Nucleus accumbens (tissue), 56 donors: Measurements from ENCODE around the gene PRKAG2.
"Not testable (repeated sequence)": the region's sequence is repeated elsewhere in the genome, so short reads cannot be mapped to it uniquely, and the experiment has no call there.

Experiments
- DNase-seq, 56 donors: peaks; one replicate each; lab custom pipeline; 2025; lab: John Stamatoyannopoulos, UW

PRKAG2 gene

DNA sequence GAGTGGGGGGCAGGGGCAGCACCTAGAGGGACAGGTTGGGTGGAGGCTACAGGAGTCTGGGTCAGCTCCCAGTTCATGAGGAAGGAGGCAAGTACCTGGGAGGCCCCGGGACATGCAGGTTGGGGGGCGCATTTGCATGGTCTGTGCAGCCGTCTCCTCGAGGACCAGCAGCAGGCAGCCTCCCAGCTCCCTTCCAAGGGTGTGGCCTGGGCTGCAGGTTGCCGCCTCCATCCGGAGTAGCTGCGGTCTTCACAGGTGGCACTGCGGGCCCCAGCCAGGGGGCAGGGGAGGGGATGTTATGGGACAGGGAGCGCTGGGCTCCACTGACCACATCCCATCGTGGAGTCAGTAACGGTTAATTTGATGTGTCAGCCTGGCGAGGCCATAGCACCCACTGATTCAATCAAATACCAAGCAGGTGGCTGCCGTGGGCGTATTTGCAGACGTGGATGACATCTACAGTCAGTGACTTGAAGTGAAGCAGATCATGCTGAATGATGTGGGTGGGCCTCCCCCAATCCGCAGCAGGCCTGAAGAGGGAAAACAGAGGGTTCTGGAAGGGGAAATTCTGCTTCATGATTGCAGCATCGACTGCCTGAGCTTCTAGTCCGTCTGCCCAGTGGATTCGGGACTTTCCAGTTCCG, 81.6 kb downstream of the PRKAG2 start:
- DNase-seq = peak in 34 of 56 donors; percentile 8 to 89 (median 42)

DNA sequence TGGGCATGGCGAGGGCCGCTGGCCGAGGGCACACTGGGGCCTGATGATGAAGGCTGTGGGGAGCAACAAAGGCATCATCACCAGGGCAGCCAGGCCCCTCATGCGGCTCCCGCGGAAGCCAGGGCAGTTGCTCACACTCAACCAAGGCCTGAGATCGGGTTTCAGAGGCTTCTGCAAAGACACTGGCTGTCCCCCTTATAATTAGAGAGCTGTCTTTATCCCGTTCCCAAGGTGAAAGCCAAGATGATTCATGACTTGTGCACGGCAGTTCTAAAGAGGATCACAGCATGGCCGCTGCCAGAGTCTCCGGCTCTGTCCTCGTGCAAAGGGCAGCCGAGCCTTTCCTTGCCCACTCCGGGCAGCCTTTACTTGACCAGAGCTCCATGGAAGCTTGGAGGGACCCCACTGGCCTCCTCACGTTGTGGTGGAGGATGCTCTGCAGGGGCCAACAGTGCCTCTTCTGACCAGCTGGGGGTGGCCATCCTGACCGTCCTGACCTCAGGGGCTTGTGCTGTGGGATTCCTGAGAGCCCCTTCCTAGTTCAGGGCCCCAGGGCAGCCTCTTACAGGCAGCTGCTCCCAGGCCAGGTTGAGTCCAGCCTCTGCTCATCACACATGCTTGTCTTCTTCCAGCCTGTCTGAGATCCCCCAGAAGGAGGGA, 82.3 kb downstream of the PRKAG2 start:
- DNase-seq = no peak

DNA sequence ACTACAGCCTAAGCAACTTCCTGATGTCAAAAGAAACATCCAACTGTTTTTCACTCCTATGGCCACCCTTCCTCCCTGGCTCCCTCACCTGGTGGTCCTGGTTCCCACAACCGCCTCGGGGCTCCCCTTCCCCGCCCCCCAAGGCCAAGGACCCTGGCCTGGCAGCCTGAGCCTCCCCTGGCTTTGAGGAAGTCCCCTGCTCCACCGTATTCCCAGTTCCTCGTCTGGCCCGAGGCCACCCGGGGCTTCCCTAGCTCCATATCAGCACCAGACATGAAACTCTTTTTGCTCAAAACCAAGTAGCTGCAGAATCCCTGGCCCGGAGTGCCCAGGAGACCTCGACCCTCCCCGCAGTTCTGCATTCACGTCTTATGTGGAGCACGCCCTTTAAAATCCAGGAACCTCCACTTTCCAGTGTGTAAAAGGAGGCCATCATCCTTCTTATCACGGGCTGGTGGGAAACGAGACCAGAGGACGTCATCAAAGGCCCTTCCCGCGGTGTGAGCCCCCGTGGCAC, 82.9 kb downstream of the PRKAG2 start:
- DNase-seq = no peak

DNA sequence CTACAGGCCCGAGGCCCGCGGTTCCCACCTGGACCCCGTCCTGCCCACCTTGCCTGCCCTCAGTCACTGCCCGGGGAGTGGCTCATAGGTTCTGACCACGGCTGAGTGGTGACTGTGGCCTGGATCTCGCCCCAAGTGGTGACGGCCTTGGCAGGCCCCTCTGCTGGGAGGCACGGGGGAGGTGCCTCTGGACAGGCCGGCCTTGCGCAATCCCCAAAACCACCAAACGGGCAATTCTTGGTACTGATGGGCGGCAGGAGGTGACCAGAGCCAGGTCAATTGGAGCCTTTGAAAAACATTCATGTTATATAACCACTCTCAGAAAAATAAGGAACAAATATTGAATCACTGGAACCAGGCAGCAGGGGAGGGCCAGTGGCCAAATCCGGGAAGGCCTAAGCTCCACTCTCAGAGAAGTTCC, 83.4 kb downstream of the PRKAG2 start:
- DNase-seq = no peak

DNA sequence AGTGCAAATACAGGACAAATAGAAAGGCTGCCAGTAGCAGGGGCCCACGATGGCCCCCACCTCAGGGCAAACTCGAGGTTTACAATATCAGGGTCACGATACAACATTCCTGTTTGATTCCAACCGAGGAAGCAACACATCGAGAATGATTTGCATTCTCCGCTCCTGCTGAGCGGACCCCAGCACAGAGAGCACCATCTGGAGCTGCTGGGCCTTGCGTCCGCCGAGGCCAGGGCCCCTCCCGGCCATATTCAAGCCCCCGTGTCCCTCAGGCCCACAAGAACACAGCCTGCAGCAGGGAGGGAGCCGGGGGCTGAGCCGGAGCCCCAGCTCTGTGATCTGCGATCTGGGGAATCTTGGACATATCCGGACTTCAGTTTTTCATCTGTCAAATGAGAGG, 84.3 kb downstream of the PRKAG2 start:
- DNase-seq = no peak

DNA sequence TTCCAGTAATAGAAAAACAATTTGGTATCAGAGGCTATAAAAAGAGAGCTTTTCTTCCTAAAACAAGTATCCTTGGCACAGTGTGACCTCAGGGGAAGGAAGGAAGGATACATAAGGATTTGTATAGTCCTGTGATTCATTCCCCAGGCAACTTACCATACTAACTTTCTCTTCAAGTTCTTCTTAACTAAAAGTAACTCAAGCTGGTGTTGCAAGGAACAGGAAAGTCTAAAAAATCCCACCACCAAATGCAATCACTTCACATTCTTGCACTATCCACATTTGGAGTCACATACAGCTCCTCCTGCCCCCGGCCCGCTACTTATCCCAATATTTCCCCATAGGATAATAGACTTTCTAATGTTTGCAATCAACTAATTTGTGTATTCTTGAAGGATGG, 84.8 kb downstream of the PRKAG2 start:
- no peak for DNase-seq

DNA sequence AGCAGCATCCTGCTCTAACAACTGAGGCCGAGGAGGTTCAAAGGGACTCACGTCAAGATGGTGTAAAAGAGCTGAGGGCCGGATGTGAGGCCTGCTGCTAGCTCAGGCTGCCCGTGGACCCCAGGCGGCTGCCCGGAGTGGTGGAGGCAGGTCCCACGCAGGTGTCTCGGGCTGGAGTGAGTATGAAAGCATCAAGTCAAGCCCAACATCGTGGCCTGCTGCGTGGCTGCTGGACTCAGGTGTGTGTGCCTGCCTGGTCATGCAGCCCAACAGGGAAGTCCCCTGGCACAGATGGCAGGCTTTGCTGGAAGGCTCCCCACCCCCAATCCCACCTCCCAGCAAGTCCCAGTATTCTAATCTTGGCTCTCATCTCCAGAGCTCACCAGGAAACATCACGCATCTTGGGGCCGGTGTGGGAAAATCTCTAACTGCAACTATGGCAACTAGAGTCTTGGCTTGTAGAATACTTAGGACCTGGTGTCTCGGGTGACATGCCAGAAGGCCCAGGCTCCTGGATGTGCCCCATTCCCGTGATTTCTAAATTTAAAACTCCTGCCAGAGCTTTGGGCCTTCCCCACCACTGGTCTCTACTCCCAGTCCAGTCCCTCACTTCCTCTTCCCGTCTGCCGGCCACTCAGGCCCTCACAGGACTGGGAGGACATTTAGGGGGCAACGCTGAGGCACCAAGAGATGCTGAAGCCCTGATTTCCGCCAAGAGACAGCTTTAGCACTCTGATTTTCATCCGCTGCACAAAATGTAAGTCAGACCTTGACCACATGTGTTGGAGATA, 85.9 kb downstream of the PRKAG2 start:
- DNase-seq = no peak

DNA sequence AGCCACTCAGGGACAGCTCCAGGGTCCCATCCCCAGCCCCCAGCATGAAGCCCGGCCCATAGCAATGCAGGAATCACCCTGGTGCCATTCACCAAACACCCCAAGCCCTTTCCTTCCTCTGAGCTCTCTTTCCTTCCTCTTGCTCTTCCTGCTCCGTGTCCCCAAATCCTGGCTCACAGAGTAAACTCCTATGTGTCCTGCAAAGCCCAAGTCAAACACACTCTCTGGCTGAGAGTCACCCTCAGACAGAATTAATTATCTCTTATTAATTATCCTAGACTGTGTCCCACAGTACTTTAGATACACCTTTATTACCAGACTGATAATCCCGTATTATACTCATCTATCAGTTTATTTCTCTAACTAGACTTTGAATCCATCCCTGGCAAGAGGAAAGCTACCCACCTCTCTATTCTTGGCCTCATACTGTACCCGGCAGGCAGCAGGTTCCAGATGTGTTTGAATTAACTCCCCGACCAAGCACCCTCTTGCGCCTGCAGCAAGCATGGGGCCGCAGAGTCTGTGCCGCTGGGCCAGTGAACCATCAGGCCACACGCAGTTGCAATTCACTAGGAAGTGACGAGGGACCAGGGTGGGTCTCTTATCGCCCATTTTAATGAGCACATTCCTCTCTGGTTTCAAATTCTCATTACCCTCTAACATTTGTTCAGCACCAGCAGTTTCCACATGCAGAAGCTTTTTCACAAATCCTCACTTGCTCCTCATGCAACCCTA, 86.7 kb downstream of the PRKAG2 start:
- no peak for DNase-seq

DNA sequence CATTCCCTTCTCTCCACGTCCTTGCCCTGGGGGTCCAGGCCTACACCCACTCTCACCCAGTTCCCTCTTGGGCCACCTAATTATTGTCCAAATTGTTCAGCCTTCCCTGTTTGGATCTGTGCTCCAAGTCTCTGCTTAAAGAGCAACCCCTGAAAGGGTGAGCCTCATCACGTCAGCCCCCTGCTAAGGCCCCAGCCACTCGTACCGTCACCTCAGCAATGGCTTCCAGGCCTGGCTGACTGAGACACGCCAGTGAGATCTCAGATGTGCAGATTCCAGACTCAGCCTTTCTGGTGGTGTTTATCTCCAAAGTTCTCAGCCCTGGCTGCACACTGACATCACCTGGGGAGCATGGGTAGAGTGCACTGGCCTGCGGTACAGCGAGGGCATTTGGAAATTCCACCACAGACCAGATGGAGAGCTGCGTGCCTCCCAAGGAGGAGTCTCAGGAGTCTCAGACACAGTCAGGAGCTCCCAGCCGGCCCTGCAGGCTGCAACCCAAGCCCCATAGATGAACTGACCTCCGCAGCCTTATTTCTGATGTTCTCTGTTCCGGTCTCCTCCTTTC, 87.5 kb downstream of the PRKAG2 start:
- DNase-seq = no peak

DNA sequence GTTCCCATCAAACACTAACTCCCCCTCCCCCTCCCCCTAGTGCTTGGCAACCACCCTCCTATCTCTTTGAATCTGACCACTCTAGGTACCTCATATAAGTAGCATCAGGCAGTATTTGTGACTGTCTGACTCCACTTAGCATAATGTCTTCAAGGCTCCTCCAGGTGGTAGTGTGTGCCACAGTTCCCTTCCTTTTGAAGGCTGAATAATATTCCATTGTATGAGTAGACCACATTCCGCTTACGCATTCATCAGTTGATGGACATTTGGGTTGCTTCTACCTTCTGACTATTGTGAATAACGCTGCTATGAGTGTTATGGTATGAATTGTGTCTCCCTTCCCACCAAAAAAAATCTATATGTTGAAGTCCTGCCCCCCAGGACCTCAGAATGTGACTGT, 89.6 kb downstream of the PRKAG2 start:
- no peak for DNase-seq

DNA sequence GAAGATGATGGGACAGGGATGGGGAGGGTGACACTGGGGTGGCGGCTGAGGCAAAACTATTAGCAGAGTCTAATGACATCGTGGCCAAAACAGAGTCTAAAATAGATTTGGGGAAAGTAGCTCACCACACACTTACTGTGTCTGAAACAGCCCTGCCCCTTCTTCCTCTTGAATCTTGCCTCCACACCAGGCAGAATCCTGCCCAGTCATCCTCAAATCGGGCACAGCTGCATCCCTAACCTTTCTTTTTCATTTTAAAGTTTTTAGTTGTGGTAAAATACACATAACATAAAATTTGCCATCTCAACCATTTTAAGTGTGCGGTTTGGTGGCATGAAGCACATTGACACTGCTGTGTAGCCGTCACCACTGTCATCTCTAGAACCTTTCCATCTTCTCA, 90.0 kb downstream of the PRKAG2 start:
- no peak for DNase-seq

DNA sequence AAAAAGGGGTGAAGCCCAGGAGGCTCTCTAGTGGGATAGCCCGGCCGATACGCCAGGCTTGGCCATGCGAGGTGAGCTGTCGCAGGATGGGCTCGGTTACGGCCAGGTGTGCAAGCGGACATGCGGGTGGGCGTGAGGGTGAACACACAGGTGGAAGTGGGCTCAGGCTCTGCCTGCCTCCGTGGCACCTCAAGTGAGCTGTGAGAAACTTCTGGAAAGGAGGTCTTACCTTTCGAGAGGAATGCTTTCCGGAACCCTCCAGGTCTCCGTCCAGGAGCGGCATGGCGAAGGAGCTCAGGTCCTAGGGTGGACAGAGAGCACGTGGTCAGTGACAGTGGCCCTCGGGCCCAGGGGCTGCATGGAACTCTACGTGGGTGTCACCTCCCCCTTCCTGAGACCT, 90.7 kb downstream of the PRKAG2 start:
- DNase-seq = no peak

DNA sequence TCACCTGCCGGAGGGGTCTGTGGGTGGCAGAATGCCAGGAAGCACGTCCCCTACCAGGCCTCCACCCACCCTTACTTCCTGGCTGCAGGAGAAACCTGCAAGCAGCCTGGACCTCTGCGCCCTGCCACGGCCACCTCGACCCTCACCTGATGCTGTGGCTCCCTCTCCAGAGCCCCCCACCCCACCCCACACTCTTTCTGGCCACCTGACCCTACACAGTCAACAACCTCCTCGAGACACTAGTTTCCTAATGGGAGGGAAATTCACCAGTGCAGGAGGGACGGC, 91.3 kb downstream of the PRKAG2 start:
- DNase-seq = no peak

DNA sequence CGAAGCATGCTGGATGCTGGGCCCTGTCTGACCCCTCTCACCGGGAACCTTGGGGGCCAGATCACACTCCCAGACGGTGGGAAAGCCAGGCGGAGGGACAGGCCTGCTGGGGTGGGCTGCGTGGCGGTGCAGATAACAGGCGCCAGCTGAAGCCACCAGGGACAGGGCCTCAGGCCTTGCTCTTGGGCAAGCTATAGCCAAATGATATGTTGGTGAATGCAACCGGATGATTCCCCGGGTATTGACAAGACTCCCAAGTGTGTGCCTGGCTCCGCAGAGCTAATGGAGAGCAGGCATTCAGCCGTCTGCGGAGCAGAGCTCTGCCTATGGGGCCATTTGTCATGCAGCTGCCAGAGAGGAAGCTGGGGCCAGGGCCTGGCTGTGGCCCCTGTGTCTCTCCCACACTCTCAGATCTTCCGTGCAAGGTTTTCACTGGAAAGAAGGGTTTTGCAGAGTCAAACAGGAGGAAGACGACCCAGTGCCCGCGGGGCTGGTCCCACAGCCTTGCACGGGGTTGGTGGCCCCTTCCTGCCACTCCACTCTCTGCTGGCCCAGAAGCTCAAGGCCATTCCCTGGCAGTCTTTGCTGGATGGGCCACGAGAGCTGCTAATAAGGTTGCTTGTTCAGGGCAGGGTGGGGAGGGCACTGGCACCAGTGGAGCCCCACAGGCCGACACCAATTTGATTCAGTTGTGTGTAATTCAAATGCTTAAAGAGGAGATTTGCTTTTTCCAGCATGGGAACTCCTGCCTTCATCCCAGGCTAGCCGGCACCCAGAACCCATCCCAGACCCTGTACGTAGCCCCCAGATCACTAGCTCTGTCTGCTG, 91.8 kb downstream of the PRKAG2 start:
- DNase-seq = no peak

DNA sequence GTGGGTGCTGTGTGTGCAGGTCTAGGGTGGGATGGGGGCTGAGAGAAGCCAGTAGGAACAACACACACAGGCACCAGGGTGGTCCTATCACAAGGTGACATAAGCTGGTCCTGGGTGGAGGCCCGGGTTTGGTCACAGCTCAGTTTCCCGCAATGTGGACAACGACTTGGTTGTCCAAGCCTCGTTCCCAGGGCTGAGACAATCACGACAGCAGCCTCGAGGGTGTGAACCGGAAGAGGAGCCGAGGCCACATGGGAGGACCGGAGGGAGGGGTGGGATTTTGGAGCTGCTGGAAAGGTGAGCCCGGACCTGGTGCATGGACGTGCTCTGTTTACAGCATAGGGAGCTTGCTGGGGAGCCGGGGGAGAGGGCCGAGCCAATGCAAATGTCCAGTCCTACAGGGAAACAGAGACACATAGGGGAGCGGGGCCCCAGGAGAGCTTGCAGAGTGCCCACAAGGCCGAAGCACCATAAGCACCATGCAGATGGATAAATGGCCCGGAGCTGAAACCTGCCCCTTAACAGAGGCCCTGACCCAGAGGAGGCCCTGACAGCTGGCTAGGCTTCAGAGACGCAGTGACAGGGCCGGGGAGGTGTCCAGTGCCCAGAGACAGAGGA, 92.8 kb downstream of the PRKAG2 start:
- DNase-seq = no peak

DNA sequence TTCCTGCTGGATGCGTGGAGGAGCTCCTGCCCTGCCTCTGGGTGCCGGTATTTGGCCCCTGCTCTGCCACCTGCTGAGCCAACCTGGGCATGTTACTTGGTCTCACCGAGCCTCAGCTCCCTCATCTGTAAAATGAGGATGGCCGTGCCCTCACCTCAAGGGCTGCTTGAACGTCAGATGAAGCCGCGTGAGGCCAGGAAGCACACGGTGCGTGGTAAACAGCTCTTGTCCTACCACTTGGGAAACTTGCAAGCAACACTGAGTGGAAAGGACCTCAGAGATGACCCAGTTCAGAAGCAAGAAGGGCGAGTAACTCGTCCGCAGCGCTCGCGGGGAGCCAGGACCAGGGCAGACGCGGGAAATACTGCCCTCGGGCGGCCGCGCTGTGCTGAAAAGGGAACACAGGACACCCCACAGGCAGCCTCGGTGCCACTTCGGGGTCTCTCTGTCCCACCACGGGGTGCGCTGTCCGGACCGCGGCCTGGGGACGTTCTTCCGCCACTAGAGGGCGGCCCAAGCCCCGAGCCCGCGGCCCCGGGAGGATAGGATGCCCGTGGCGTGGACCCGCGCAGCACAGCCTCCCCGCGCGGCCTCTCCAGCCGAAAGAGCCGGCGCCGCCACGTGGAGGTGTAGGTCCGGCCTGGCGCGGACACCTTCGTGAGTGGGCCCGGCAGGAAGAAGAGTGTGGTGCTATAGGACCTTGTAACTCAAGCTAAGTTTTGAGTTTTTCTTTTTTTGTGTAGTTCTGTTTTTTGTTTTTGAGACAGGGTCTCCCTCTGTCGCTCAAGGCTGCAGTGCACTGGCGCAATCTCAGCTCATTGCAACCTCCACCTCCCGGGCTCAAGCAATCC, 94.1 kb downstream of the PRKAG2 start:
- peak in 50 of 56 donors; percentile 9 to 83 (median 42) for DNase-seq

DNA sequence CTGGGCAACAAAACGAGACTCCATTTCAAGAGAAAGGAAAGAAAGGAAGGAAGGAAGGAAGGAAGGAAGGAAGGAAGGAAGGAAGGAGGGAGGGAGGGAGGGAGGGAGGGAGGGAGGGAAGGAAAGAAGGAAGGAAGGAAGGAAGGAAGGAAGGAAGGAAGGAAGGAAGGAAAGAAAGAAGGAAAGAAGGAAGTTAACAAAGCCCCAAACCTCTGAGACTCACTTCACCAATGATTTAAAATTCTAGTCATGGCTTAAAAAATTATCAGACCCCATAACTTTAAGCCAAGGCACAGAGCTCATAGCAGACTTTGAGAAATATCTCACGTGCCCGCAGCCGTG, 94.7 kb downstream of the PRKAG2 start:
- DNase-seq = not testable (repeated sequence)

DNA sequence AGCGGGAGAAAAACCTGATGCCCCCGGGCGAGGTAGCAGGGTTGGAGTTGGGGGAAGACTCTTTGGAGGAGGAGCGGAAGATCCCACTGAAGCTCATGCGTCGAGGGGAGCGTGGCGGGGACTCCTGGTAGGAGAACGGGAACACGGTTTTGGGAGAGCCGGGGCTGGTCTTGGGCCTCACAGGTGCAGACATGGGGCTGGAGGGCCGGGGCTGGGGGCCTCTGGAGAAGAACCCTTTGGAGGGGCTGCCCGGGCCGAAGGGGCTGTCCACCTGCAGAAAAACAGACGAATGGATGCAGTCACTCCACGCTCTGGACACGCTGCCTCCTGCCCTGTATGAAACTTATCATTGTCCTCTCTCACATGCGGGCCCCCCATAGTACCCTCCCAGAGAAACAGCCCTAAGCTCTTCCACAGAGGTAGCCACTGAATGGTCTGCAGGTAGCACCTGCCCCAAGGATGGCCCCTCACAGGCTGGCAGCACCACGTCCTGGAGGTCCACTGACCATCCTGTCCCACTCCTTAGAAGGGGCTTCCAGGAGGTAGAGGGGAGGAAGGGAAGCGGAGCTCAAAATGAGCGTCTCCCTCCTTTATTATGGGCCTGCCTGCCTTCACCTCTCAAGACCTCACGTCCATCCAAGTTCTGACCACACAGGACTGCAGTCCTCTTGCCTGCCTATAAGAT, 95.6 kb downstream of the PRKAG2 start:
- no peak for DNase-seq
